Lower leg skin (tissue), 3 donors: Measurements from ENCODE around the gene ZKSCAN2.

ENCODE experiments used
- CTCF ChIP-seq, 3 donors: fragments of 450-650 bp; IDR thresholded peaks; one replicate each; pipeline ENCODE4 v1.5.1; 2016; ENCODE audit warnings: antibody characterized with exemption in 3 of 3, mild to moderate bottlenecking in 3 of 3, moderate library complexity in 2 of 3
- POLR2A ChIP-seq, 2 donors: fragments of 450-650 bp; IDR thresholded peaks; one replicate each; pipeline ENCODE4 v1.6.1; 2016 to 2017; ENCODE audit warnings: antibody characterized with exemption in 2 of 2, mild to moderate bottlenecking in 1 of 2, moderate library complexity in 1 of 2

GRCh38 chr16:25213709-25214397 lies 43.8 kb downstream of the ZKSCAN2 start:
- TF ChIP-seq CTCF (IDR thresholded peaks at IDR 0.05) (no peak), POLR2A (IDR thresholded peaks at IDR 0.05) (no peak)
